Spleen (tissue), 11 donors: ENCODE results near the gene CRYBG3. TPM values are rescaled to one million over a fixed set of nuclear protein-coding genes. Genes with fewer than 3 reads are reported as not detected.

Experiments
- DNase-seq: peaks from one replicate; pipeline ENCODE4 v3.0.0-alpha.2; 2020
- H3K27ac ChIP-seq, 8 donors: fragments of 200-600 bp; sonication (generic) in 7 of 8; 1 replicate in 4 of 8; 2 replicates in 4 of 8; pipeline versions ENCODE4 v1.5.0 to v1.8.0; 2016 to 2021; ENCODE audit warnings: inconsistent platforms in 4 of 8, mild to moderate bottlenecking in 4 of 8, moderate library complexity in 1 of 8
- H3K27me3 ChIP-seq, 7 donors: fragments of 200-600 bp; sonication (generic) in 6 of 7; replicated peaks in 1 of 7; 1 replicate in 4 of 7; 2 replicates in 3 of 7; pipeline versions ENCODE4 v1.5.0 to v1.8.0; 2016 to 2021; ENCODE audit warnings: inconsistent platforms in 3 of 7, mild to moderate bottlenecking in 1 of 7
- H3K36me3 ChIP-seq, 6 donors: fragments of 200-600 bp; sonication (generic) in 5 of 6; 1 replicate in 4 of 6; 2 replicates in 2 of 6; pipeline versions ENCODE4 v1.5.0 to v1.8.0; 2016 to 2021; ENCODE audit warnings: inconsistent platforms in 2 of 6
- H3K4me1 ChIP-seq, 6 donors: fragments of 200-600 bp; sonication (generic) in 5 of 6; 1 replicate in 3 of 6; 2 replicates in 3 of 6; pipeline versions ENCODE4 v1.5.0 to v1.8.0; 2016 to 2021; ENCODE audit warnings: inconsistent platforms in 3 of 6
- H3K4me3 ChIP-seq, 8 donors: fragments of 200-600 bp; sonication (generic) in 7 of 8; 1 replicate in 4 of 8; 2 replicates in 4 of 8; pipeline versions ENCODE4 v1.5.0 to v1.8.0; 2016 to 2021; ENCODE audit warnings: inconsistent platforms in 4 of 8, mild to moderate bottlenecking in 4 of 8, moderate library complexity in 2 of 8
- H3K9me3 ChIP-seq, 8 donors: fragments of 200-600 bp; sonication (generic) in 7 of 8; 1 replicate in 4 of 8; 2 replicates in 4 of 8; pipeline versions ENCODE4 v1.5.0 to v1.8.0; 2016 to 2021; ENCODE audit warnings: inconsistent platforms in 4 of 8
- CTCF ChIP-seq, 11 experiments: fragments of 200-600 bp in 7 of 11; fragments of 450-650 bp in 4 of 11; sonication (generic) in 4 of 11; IDR thresholded peaks in 8 of 11; conservative IDR thresholded peaks in 3 of 11; 1 replicate in 7 of 11; 2 replicates in 4 of 11; pipeline versions ENCODE4 v1.4.0 to v1.8.0; 2016 to 2021; ENCODE audit warnings: antibody characterized with exemption in 11 of 11, inconsistent platforms in 4 of 11, mild to moderate bottlenecking in 1 of 11
- POLR2A ChIP-seq, 3 donors: fragments of 450-650 bp; IDR thresholded peaks; one replicate each; pipeline ENCODE4 v1.5.1; 2017; ENCODE audit warnings: antibody characterized with exemption in 3 of 3, mild to moderate bottlenecking in 1 of 3
- POLR2AphosphoS5 ChIP-seq, 3 donors: sonication (generic); formaldehyde crosslinking; IDR thresholded peaks; one replicate each; pipeline ENCODE4 v1.5.1; 2017; ENCODE audit warnings: antibody characterized with exemption in 3 of 3
- WGBS, 5 donors: extraction: QIAGEN DNeasy Blood & Tissue Kit in 3 of 5; methylation state at CpG; one replicate each; pipeline versions ENCODE4 v1.1.5 to v1.1.7; 2013 to 2018; 5-methylcytosine and 5-hydroxymethylcytosine counted together
- intact Hi-C: fragments of 100-400 bp; cut with DNase I; formaldehyde crosslinking; loops from one replicate; pipeline ENCODE4 v1.15.0; 2023; ENCODE audit warnings: low total_unique reads
- polyA plus RNA-seq, 3 donors: library from polyadenylated mRNA; stranded (reverse); fragments of 200-250 nt; gene quantifications; one replicate each; pipeline ENCODE4 v1.2.1, GENCODE V29; 2013
- total RNA-seq, 7 donors: library from RNA; depleted of rRNA in 3 of 7; stranded (reverse); fragments of >200 nt in 3 of 7; fragmentation: NEBNext Ultra II Directional in 4 of 7; extraction: Animal tissue kit (Norgen Biotek cat#: 25700) in 4 of 7; gene quantifications; one replicate each; pipeline versions ENCODE4 v1.1.0 to v1.2.1, GENCODE V29; 2016 to 2021
- donor health status: healthy with polysubstance abuse.
- donor health status: DM: no; HTN: no; CAD: no; lungs with moderate emphysema.
- donor health status: DM: no; HTN: no; CAD: no.
- donor health status: Bipolar disorder and iron deficiency.
- donor health status: healthy.
- donor health status: DM: no; HTN: no; CAD: no.
- donor health status: DM: yes; HTN: yes; CAD: no.

The CRYBG3 gene
- total and polyA plus RNA-seq, 10 donors = 1.5 to 22.6 (median 17.6) TPM

- Histone ChIP-seq H3K9me3 (no peaks in the 10 kb centered on the region), H3K4me3 (no peak overlapping the region), H3K27me3 (peaks cover 0 to 34% (median 0%) of the 10 kb centered on the region in 7 donors), H3K27ac (no peak overlapping the region), H3K4me1 (peaks cover 0 to 11% (median 5%) of the 10 kb centered on the region in 6 donors), H3K36me3 (no peaks in the 10 kb centered on the region)
- DNase-seq = no peak
- TF ChIP-seq CTCF (IDR thresholded peaks at IDR 0.05 in 8 of 11, conservative IDR thresholded peaks at IDR 0.05 in 3 of 11) = no peak
- no peak for TF ChIP-seq POLR2A (IDR thresholded peaks at IDR 0.05)
- TF ChIP-seq POLR2AphosphoS5 (IDR thresholded peaks at IDR 0.05) = no peak
- 77 to 90% (median 85%) methylated on average over 2 of the region's 2 CpGs for WGBS, 5 donors
- intact Hi-C loops = no loop called here
Measured at GRCh38 chr3:97816811-97817210, 5.0 kb upstream of the CRYBG3 start.

GRCh38 chr3:97817965-97818364, 3.8 kb upstream of the CRYBG3 start:
- no peak overlapping the region for H3K27ac ChIP-seq
- WGBS, 5 donors = 79 to 90% (median 87%) methylated on average over 3 of the region's 3 CpGs

GRCh38 chr3:97820780-97821179, 1.0 kb upstream of the CRYBG3 start:
- intact Hi-C loops = no loop called here
- Histone ChIP-seq H3K4me1 (peaks cover 5 to 39% (median 17%) of the 10 kb centered on the region in 6 donors), H3K4me3 (peak overlapping the region in 3 of 8 donors; percentile 76 to 85 (median 80))

More at GRCh38 chr3:97817965-97818364, 3.8 kb upstream of the CRYBG3 start:
- H3K9me3 ChIP-seq = no peaks in the 10 kb centered on the region
- intact Hi-C loops = no loop called here
- peaks cover 0 to 21% (median 11%) of the 10 kb centered on the region in 6 donors for H3K4me1 ChIP-seq
- H3K4me3 ChIP-seq = no peak overlapping the region
- H3K36me3 ChIP-seq = no peaks in the 10 kb centered on the region
- no peak for DNase-seq
- H3K27me3 ChIP-seq = peaks cover 0 to 44% (median 0%) of the 10 kb centered on the region in 7 donors
- TF ChIP-seq CTCF (IDR thresholded peaks at IDR 0.05 in 8 of 11, conservative IDR thresholded peaks at IDR 0.05 in 3 of 11) (no peak), POLR2A (IDR thresholded peaks at IDR 0.05) (no peak), POLR2AphosphoS5 (IDR thresholded peaks at IDR 0.05) (no peak)

More at GRCh38 chr3:97820780-97821179, 1.0 kb upstream of the CRYBG3 start:
- TF ChIP-seq POLR2A (IDR thresholded peaks at IDR 0.05) (no peak), CTCF (IDR thresholded peaks at IDR 0.05 in 8 of 11, conservative IDR thresholded peaks at IDR 0.05 in 3 of 11) (no peak), POLR2AphosphoS5 (IDR thresholded peaks at IDR 0.05) (no peak)
- no peak for DNase-seq
- WGBS, 5 donors = 81 to 87% (median 83%) methylated on average over 5 of the region's 5 CpGs
- no peaks in the 10 kb centered on the region for H3K9me3 ChIP-seq
- no peaks in the 10 kb centered on the region for H3K36me3 ChIP-seq
- H3K27ac ChIP-seq = peak overlapping the region in 2 of 8 donors; percentile 61 to 88
- peaks cover 0 to 49% (median 0%) of the 10 kb centered on the region in 7 donors for H3K27me3 ChIP-seq
